AG09319 (cell line): ENCODE measurements around the gene COQ2.
"Not testable (repeated sequence)": the region's sequence is repeated elsewhere in the genome, so short reads cannot be mapped to it uniquely, and the experiment has no call there.

Experiments
- DNase-seq: peaks from one replicate; pipeline ENCODE4 v3.0.0-alpha.2; 2010; ENCODE audit warnings: low read depth; ENCODE audit errors: extremely low read depth
- TF ChIP-seq, protein P1 (sequence below): IDR thresholded peaks from 2 replicates; pipeline ENCODE4 v1.5.1; 2011; ENCODE audit warnings: low read depth, mild to moderate bottlenecking, inconsistent platforms, low read length, moderate library complexity

The COQ2 gene

DNA sequence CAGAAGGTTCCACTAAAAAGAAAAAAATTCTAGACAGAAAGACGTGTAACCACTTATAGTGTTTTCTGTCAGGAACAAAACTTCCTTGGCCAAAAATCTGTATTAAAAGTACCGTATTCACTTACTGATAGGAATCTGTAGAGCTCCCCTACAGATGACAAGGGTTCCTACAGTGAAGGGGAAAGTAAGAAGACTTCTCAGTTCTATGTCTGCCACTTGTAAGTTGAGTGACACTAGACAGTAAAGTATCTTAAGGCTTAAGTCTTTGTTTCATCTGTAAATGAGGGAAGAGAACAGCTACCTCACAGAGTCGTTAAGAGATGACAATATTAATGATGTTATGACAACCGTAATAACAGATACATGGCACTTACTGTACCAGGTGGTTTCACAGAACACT, 3.3 kb downstream of the COQ2 start:
- no peak for DNase-seq
- TF ChIP-seq, protein P1, sequence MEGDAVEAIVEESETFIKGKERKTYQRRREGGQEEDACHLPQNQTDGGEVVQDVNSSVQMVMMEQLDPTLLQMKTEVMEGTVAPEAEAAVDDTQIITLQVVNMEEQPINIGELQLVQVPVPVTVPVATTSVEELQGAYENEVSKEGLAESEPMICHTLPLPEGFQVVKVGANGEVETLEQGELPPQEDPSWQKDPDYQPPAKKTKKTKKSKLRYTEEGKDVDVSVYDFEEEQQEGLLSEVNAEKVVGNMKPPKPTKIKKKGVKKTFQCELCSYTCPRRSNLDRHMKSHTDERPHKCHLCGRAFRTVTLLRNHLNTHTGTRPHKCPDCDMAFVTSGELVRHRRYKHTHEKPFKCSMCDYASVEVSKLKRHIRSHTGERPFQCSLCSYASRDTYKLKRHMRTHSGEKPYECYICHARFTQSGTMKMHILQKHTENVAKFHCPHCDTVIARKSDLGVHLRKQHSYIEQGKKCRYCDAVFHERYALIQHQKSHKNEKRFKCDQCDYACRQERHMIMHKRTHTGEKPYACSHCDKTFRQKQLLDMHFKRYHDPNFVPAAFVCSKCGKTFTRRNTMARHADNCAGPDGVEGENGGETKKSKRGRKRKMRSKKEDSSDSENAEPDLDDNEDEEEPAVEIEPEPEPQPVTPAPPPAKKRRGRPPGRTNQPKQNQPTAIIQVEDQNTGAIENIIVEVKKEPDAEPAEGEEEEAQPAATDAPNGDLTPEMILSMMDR = no peak; the same call in 1 of the 2 replicates

DNA sequence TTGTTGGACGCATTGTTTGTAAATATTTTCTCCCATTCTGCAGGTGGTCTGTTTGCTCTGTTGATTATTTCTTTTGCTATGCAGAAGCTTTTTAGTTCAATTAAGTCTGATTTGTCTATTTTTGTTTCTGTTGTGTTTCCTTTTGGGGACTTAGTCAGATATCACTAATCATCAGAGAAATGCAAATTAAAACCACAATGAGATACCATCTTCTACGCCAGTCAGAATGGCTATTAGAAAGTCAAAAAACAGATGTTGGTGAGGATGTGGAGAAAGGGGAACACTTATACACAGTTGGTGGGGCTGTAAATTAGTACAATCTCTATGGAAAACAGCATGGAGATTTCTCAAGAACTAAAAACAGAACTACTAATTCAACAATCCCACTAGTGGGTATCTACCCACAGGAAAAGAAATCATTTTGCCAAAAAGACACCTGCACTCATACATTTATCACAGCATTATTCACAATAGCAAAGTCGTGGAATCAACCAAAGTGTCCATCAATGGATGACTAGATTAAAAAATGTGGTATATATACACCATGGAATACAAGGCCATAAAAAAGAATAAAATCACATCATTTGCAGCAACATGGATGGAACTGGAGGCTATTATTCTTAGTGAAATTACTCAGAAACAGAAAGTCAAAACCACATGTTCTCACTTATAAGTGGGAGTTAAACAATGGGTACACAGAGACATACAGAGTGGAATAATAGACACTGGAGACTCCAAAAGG, 8.1 kb downstream of the COQ2 start:
- TF ChIP-seq, protein P1 = no peak
- no peak for DNase-seq

DNA sequence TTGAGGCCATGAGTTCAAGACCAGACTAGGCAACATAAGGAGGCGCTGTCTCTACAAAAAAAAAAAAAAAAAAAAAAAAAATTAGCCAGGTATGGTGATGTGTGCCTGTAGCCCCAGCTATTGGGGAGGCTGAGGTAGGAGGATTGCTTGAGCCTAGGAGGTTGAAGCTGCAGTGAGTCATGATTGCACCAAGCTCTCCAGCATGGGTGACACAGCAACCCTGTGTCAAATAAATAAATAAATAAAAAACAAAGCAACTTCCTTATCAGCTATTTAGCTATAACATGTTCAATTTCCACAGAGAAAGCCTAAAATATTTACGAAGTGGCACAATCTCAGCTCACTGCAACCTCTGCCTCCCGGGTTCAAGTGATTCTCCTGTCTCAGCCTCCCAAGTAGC, 10.7 kb downstream of the COQ2 start:
- not testable (repeated sequence) for DNase-seq

DNA sequence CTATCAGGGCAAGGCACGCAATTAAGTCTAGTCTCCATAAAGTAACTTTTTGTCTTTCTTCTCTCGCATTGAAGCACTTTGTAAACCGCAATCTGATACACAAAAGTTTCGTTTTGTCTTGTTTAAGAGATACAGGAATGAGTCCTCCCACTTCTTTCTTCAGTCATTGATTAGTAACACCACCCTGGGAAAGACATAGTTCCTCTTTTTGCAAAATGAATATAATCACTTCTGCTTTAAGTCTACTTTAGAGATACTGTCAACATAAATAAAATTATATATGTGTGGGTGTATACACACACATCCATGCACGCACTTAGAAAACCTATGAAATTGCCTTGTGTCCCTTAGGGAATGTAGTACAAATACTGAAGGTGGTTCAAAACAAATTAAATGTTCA, 11.7 kb downstream of the COQ2 start:
- no peak for DNase-seq
- TF ChIP-seq, protein P1 = no peak

DNA sequence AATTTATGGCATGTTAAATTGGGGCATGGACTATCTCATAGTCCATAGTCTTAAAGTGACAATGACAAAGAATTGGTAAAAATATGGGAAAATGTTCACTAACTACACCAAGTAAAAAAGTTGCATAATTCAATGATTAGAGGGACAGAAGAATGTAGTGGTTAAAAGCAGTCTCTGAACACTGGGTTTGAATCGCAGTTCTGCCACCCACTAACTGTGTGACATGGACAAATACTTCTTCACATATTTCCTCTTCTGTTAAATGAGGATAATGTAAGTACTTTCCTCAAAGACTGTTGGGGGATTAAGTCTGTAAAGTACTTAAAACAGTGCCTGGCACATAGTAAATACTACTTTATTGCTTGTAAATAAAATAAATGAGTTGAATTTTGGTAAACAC, 15.3 kb downstream of the COQ2 start:
- DNase-seq = no peak
- TF ChIP-seq, protein P1 = no peak

DNA sequence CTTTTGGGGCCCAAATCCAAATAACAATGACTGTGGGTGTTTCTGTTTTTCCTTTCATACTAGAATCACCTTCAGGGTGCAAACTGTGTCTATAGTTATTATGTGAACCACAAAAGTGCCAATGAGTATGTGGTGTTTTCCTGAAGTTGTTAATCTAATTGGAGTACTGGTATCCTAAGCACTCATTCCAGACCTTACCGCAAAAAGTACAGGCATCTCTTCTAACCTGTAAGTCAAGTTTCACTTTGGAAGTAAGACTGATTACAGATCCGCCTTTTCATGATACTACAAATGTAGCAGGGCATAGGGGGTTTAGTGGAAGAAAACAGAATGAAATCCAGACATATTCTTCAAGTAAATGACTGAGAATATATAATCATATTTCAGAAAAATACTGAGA, 16.1 kb downstream of the COQ2 start:
- TF ChIP-seq, protein P1 = no peak
- no peak for DNase-seq

DNA sequence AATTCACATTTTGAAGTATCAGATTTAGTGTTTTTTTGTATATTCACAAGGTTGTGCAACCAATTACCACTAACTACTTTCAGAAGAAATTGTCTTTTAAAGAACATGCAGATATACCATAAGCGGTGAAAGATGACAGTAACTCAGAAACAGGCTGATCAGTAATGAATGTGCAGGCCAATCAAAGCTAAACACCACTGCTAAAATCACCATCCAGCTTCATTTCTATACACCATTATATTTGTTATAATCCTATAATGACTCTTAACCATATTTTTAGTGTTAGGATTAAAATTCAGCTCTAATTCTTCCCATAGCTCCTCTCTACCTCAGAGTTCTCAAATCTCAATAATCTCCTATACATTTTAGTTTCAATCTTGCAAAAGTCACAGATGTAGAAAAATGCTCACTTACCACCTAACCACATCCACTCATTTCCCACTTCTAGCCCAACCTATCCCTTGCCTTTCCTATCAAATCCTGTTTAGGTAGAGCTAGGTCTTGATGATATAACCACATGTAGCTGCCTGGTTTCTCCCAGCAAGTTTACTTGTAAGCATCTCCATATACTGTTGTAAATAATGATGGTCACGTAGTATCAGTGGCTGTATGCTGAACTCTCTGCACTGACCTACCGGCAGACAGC, 16.6 kb downstream of the COQ2 start:
- DNase-seq = no peak

More for the DNA sequence above, 16.6 kb downstream of the COQ2 start:
- TF ChIP-seq, protein P1 = no peak
